NCI-H1930 (cell line): ENCODE results near the gene IDUA.

Source experiments
- DNase-seq, 2 experiments: peaks; one replicate each; lab custom pipeline; 2025; lab: John Stamatoyannopoulos, UW

The IDUA gene

DNA sequence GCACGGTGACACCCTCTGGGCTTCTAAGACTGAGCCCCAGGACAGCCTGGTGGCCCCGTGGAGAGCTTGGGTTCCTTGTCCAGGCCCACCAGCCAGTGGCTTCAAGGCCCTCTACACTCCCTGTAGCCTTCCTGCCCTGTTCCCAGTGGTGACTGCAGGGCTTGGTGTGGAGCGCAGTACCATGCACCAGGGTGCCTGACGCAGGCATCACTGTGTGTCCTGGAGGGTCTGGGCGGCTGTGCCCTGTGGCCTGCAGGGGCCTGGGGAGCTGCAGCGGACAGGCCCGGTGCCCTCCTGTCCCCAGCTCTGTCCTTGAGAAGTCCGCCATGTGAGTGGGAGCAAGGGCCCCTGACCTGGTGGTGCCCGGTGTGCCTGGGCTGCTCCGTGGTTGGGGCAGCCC lies 28.9 kb downstream of the IDUA start:
- DNase-seq, result no peak

DNA sequence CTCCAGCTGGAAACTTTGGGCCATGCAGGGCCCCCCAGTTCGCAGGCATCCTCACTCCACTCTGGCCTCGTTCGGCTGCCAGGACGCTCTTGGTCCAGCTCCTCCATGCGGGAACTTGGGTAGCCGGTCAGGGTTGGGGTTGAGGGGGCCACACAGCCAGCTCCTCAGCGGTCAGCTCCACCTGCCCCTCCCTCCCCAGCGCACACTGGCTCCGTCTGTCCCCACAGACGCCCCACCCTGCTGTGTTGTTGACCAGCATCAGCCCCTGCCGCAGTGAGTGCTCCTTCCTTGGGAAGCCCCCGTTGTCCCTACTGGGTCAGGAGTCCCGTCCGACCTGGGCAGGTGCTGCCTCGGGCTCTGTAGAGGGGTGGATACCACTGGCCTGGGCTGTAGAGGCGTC lies 30.4 kb downstream of the IDUA start:
- no peak for DNase-seq

DNA sequence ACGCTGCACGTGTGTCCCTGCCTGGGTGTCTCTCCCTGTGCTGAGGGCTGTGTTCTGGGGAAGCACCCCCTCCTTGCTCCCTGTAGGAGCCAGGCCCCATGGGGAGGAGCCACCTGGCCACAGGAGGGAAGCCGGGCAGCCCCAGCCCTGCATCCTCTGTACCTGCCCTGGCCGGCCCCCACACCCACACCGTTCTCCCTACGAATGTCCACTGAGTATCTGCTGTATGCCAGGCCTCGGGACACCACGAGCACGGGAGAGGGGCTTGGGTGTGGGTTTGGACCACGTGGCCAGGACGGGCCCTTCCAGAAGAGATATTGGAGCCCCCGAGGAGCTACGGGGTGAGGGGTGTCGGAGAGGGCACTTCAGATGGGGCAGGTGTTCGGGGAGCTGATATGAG lies 30.9 kb downstream of the IDUA start:
- no peak for DNase-seq

DNA sequence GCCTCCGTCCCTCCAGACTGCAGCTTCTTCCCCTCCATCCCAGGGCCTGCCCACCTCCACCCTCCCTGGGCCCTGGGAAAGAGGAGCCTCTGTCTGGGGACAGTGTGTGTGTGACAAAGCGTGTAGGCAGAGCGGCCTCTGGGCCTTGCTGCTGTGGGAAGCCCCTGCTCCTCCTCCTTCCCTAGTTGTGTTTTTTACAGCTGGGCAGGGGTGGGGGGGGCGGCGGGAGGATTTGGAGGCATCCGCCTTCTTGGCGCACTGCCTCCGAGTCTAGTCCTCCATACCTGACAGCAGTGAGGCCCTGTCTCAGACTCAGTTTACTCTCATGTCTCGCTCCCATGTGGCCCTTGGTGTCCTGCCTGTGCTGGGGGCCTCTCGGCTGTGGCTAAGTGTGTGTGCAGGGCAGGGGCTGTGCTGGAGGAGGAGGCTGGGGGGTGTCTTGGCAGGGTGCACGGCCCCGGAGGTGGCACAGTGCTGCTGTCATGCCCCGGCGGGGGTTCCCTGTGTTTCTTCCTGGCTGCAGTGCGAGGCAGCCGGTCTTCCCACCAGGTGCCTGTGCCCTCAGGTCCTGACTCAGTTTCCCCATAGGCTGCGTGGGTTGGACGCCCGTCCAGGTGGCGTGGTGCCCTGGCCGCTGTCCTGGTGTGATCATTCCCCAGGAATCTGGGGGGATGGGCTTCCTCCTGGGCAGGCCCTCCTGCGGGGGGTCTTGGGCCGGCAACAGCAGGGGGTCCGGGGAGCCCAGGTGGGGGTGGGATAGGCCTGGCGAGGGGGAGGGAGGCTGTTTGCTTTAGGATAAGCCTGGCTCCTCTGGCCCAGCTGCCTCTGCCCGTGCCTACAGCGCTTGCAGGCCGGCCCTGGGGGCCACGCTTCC lies 31.5 kb downstream of the IDUA start:
- DNase-seq, result no peak

DNA sequence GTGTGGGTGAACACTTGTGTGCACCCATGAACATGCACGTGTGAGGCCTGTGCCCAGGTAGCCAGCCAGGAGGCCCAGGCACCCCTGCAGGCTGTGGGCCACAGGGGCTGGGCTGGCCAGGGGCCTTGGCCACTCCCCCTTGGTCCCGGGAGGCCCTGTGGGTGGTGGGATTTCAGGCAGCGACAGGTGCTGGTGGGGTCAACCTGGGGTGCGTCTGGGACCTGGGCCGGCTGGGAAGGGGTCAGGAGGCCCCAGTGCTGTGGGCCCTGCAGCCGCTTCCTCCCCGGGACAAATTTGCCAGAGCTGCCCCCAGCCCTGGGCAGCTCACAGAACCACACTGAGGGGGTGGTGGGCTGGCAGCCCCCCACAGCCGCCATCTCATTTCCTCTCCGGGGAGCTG lies 32.5 kb downstream of the IDUA start:
- no peak for DNase-seq

DNA sequence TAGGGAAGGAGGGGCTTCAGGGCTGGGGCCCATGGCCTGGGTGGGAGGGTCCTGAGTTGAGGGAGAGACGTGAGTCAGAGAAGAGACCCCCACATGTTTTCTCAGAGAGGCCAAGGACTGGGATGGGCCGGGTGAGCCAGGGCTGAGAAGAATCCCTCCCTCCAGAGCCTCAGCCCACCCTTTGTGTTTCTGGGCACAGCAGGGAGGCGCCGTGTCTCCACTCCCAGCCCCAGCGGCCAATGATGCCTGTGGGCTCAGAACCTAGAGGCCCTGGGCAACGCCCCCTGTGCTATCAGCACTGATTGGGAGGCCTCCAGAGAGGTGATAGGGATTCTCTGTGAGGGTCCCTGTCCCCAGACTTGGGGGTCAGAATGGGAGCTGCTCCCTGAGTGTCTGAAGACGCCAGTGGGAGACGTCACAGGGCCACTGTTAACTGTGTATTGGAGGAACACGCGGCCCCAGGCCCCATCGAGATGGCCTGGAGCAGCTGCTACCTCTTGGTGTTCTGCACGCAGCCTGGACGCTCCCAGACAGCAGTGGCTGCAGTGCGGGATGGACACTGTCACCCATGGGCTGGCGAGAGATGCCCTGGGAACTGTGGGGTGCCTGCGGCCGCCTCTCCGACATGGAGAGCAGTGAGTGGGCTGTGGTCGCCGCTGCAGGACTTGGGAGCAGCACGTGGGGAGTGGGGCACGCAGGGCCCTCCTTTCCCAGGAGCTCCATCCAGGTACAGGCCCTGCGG lies 33.1 kb downstream of the IDUA start:
- no peak for DNase-seq

DNA sequence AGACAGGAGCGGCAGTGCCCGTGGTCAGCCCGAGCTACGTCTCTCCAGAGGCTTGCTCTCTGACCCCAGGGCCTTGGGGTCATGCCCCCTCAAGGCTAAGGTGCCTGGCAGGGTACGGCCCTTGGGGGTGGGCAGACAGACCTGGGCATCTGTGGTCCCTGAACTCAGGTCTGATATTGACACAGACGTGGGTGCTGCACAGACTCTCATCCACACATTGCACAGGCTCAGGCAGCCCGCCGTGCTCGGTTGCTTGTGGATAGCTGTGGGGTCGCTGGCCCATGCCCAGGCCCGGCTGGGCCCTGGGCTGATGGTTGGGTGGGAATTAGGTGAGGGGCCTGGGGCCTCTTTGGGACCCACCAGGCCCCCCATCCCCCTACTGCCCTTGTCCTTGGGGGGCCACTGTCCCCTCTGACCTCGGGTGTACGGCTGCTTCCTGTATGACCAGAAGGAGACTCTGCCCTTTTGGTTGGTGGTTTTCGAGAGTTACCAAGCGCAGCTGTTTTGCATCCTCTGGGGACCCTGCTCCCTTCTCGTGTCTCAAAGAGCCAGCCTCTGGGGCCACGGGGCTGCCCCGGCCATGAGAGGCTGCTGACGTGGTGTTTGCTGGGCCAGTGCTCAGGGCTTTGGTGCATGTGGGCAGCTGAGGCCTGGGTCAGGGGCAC lies 34.7 kb downstream of the IDUA start:
- no peak for DNase-seq

DNA sequence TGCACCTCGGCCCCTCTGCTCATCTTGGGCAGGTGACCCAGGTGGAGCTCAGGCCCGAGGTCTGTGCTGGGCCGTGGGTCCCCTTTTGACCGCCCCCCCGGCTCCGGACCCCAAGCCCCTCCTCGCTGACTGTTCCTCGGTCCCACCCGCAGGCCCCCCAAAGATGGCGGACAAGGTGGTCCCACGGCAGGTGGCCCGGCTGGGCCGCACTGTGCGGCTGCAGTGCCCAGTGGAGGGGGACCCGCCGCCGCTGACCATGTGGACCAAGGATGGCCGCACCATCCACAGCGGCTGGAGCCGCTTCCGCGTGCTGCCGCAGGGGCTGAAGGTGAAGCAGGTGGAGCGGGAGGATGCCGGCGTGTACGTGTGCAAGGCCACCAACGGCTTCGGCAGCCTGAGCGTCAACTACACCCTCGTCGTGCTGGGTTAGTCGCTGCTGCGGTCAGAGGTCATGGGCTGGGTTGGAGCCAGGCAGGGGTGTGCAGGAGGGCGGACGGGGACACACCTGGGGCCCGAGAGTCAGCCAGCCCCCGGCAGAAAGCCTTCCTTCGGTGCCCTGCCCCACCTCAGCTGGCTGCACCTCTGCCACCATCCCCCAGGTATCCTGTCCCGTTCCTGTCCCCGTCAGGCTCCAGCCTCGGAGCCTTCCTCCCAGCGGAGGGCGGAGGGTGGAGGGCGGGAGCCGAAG lies 35.4 kb downstream of the IDUA start:
- DNase-seq, result no peak

DNA sequence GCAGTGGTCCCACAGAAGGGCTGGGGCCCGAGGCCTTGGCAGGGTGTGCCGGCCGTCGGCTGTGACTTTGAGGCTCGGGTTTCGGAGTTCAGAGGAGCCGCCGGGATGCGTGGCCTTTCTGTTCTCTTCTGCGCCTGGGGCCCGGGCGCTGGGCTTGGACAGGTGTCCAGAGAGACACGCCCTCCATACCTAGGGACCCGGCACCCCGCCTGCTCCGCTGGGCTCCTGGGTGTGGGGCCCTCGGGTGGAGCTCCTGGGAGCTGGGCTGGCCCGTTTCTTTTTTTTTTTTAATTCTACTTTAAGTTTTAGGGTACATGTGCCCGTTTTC lies 35.9 kb downstream of the IDUA start:
- no peak for DNase-seq

DNA sequence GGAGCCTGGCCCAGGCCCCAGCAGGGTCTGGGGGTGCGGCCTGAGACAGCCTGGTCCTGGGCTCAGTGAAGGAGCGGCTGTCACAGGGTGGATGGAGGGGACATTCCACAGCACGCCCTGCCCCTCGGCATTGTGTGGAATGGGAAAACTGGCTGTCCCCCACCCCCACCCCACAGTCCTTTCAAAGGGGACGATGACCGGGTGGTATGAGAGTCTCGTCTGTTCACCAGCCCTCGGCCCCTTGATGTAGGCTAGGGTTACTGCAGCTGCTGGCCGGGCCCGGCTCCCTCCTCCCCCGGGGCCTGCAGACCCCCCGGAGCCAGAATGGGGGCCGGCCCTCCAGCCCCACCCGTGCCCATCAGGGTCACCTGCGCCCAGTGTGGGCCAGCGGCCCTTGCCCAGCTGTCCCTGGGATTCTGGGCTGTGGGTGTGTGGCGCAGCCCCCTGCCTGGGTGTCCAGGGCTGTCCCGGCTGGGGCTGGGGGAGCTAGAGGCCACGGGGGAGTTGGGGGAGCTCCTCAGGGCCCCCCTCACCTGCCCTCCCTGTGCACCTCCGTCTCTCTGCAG lies 36.3 kb downstream of the IDUA start:
- no peak for DNase-seq

DNA sequence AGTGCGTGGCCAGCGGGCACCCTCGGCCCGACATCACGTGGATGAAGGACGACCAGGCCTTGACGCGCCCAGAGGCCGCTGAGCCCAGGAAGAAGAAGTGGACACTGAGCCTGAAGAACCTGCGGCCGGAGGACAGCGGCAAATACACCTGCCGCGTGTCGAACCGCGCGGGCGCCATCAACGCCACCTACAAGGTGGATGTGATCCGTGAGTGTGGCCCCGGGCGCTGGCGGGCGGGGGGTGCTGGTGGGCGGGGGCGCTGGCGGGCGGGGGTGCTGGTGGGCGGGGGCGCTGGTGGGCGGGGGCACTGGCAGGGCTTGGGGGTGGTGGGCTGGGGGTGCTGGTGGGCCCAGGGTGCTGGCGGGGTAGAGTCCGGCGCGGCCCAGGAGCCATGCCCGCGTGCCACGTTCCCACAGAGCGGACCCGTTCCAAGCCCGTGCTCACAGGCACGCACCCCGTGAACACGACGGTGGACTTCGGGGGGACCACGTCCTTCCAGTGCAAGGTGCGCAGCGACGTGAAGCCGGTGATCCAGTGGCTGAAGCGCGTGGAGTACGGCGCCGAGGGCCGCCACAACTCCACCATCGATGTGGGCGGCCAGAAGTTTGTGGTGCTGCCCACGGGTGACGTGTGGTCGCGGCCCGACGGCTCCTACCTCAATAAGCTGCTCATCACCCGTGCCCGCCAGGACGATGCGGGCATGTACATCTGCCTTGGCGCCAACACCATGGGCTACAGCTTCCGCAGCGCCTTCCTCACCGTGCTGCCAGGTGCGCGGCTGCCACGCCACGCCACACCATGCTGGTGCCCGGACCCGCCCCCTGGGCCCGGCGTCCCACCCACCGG lies 37.3 kb downstream of the IDUA start:
- no peak for DNase-seq

DNA sequence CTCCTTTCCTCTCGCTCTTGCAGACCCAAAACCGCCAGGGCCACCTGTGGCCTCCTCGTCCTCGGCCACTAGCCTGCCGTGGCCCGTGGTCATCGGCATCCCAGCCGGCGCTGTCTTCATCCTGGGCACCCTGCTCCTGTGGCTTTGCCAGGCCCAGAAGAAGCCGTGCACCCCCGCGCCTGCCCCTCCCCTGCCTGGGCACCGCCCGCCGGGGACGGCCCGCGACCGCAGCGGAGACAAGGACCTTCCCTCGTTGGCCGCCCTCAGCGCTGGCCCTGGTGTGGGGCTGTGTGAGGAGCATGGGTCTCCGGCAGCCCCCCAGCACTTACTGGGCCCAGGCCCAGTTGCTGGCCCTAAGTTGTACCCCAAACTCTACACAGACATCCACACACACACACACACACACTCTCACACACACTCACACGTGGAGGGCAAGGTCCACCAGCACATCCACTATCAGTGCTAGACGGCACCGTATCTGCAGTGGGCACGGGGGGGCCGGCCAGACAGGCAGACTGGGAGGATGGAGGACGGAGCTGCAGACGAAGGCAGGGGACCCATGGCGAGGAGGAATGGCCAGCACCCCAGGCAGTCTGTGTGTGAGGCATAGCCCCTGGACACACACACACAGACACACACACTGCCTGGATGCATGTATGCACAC lies 38.2 kb downstream of the IDUA start:
- no peak for DNase-seq

DNA sequence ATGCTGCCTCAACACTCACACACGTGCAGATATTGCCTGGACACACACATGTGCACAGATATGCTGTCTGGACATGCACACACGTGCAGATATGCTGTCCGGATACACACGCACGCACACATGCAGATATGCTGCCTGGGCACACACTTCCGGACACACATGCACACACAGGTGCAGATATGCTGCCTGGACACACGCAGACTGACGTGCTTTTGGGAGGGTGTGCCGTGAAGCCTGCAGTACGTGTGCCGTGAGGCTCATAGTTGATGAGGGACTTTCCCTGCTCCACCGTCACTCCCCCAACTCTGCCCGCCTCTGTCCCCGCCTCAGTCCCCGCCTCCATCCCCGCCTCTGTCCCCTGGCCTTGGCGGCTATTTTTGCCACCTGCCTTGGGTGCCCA lies 39.3 kb downstream of the IDUA start:
- DNase-seq, result no peak

DNA sequence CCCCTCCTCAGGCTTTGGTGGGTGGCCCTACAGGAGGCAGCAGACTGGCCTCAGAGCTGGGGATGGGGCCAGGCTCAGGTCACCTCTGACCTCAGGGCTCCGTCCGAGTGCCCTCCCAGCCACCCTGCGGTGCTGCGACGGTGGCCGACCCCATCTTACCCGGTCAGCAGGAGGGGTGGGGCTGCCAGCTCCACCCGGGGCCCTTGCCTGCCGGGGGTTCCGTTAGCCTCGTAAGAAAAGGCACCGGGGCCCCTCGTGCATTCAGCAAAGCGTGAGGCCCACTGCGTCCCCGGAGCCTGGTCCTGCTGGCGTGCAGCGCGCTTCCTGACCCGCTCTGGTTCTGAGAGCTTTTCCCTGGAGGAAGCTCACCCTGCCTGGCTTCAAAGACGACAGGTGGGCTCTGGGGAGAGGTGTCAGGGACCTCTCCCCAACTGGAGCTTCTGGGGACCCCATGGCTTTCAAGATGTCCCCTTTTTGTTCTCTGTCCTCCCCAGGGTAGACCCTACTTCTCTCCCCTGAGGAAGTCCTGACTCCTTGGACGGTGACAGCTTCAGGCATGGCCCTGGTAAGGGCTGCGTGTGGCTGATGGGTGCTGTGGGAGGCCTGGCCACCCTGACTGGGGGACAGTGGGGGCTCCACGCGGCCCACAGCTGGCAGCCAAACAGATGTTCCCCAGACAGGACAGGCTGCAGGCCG lies 40.5 kb downstream of the IDUA start:
- no peak for DNase-seq

DNA sequence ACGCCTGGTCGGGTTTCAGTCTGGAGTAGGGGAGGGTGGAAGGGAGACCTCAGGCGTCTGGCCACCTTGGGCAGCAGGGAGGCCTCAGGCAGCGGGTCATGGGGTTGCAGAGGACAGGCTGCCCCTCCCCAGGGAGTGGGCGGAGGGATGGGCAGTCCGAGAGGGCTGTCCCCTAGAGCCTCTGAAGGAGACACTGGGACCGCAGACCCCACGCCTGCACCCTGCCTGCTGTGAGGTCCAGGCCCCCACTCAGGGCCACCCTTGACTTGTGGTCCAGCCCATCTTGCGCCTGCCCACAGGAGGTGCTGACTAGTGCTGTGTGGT lies 41.0 kb downstream of the IDUA start:
- DNase-seq, result no peak

DNA sequence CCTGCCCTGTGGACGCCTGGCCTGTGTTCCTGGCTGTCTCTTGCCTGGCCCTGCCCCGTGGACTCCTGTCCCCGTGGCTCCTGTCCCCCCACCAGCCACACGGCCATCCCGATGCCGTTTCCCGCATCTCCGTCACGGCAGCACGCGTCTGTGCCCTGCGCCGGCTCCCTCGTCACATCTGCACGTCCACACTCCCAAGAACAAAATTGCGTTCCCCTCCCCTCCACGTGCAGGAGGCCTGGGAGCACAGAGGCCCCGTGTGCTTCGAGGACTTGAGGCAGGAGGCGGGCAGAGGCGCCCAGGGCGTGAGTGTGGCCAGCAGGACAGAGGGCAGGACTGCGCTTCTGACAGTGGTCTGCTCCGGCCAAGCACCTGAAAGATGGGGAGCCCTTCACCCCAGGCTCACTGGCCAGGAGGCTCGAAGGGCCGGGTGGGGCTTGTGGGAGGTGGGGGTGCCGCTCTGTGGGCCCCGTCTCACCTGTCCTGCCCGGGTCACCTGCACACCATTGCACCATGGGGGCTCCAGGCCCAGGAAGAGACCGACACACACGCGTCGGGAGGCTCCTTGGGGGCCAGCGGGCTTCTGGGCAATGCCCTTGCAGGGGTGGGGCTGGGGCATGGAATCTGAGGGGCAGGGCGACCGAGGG lies 41.9 kb downstream of the IDUA start:
- DNase-seq, result no peak

DNA sequence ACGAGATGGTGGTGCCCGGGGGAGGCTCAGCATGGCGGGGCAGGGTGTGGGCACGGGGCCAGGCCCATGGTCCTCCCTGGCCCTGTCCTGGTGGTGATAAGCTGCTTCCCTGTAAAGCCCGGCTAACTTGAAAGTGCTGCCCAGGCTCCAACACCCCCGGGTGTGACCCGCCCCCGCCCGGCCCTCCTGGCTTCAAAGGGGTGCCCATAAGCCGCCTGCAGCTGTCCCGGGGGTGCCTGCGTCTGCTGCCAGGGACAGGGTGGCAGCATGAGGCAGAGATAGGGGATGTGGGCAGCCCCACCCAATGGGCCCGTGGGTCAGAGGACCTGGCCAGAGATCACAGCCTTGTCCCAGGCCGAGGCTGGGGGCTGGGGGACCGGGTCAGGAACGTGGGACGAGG lies 42.7 kb downstream of the IDUA start:
- DNase-seq, result no peak

DNA sequence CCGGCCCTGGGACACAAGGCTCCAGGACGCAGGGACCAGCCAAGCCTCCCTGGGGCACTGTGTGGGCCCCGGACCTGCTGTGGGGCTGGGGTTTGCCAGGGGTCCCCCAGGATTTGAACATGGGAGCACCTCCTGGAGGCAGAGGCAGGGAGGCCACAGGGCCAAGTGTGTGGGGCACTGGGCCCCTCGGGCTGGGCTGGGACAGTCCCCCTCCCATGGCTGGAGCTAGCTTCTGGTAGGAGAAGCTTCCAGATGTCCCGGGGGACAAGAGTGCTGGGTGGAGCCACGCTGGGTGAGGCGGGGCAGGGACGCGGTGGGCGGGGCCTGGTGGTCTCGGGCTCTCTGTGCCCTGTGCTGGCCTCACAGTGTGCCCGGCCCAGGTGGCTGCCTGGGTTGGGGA lies 43.2 kb downstream of the IDUA start:
- no peak for DNase-seq

DNA sequence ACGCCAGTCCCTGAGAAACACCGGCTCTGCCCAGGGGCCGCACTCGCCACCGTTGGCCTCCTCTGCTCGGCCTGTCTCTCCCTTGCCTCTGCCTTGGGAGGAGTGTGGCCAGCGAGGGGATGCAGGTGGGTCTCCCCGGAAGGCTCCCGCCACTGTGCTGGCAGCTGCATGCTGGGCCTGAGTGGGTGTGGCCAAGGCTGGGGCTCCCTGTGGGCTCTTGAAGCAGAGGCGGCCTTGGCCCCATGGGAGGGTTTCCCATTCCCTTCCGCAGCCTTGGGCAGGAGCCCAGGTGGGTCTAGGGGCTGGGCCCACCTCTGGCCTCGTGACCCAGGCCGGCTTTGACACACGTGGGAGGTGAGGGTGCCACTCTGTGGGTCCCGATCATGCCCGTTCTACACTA lies 43.7 kb downstream of the IDUA start:
- DNase-seq, result no peak

DNA sequence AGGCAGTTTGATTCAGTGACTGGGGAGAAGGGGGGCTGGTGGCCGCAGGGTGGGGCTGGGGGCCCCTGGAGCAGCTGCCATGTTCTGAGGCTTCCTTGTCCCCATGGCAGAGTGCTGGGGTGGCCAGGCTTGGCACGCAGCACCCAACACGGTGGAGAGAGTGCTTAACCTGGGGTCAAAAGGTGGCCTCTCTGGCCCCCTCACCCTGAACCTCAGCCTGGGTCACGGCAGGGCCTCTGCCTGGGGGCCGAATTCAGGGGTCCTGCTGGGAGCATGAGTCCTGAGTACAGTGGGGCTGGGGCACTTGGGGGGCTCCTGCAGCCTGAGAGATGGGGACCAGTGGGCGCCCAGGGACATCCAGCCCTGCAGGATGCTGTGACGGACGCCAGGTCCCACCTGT lies 44.5 kb downstream of the IDUA start:
- no peak for DNase-seq
